22Rv1 (cell line): ENCODE data around the gene MOAP1.

Experiments
- ZFX ChIP-seq: fragments of 450-650 bp; IDR thresholded peaks from 2 replicates; pipeline ENCODE4 v1.6.1; 2017; ENCODE audit warnings: antibody characterized with exemption, borderline replicate concordance
- TF ChIP-seq, protein P1 (sequence below): fragments of 450-650 bp; IDR thresholded peaks from 2 replicates; pipeline ENCODE4 v1.5.1; 2017; ENCODE audit warnings: mild to moderate bottlenecking

DNA sequence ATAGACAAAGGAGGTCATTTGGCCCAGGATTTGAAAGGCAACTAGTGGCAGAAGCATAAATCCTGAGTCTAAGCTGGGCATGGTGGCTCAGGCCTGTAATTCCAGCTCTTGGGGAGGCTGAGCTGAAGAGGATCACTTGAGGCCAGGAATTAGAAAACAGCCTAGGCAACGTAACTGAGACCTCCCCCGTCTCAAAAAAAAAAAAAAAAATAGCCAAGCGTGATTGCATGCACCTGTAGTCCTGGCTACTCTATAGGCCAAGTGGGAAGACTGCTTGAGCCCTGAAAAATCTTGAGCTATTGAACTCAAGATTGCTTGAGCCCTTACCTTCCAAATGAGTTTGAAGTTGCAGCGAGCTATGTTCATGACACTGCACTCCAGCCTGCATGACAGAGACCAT lies 14.3 kb upstream of the MOAP1 start:
- TF ChIP-seq, protein P1, sequence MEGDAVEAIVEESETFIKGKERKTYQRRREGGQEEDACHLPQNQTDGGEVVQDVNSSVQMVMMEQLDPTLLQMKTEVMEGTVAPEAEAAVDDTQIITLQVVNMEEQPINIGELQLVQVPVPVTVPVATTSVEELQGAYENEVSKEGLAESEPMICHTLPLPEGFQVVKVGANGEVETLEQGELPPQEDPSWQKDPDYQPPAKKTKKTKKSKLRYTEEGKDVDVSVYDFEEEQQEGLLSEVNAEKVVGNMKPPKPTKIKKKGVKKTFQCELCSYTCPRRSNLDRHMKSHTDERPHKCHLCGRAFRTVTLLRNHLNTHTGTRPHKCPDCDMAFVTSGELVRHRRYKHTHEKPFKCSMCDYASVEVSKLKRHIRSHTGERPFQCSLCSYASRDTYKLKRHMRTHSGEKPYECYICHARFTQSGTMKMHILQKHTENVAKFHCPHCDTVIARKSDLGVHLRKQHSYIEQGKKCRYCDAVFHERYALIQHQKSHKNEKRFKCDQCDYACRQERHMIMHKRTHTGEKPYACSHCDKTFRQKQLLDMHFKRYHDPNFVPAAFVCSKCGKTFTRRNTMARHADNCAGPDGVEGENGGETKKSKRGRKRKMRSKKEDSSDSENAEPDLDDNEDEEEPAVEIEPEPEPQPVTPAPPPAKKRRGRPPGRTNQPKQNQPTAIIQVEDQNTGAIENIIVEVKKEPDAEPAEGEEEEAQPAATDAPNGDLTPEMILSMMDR, result no peak
- no peak for TF ChIP-seq ZFX
